IMR-90 (cell line): ENCODE results near the gene DCDC2B.

Experiments
- BHLHE40 ChIP-seq: fragments of 150-350 bp; IDR thresholded peaks from 2 replicates; pipeline ENCODE4 v1.6.1; 2016; ENCODE audit warnings: mild to moderate bottlenecking, low read depth, low read length
- POLR2A ChIP-seq: IDR thresholded peaks from 2 replicates; pipeline ENCODE4 v1.6.1; 2012; ENCODE audit warnings: mild to moderate bottlenecking, low read depth, low read length
- TF ChIP-seq, protein P1 (sequence below): conservative IDR thresholded peaks from 2 replicates; pipeline ENCODE4 v1.5.1; 2012; ENCODE audit warnings: mild to moderate bottlenecking, low read depth, low read length, improper control_type of control experiment

DNA sequence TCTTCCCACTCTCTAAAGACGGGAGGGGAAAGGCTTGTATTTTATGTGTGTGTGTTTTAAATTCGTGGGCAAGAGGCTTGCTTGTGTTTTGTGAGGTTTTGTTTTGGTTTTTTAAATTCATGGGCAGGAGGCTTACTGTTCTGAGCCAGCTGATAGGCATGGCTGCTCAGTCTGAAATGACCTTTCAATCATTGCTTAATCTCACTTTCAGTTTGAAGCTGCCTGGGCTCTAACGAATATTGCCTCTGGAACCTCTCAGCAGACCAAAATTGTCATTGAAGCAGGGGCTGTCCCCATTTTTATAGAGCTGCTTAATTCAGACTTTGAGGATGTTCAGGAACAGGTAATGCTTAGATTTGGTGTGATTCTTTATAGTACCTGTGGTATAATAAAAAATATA, 49.7 kb upstream of the DCDC2B start:
- TF ChIP-seq, protein P1, sequence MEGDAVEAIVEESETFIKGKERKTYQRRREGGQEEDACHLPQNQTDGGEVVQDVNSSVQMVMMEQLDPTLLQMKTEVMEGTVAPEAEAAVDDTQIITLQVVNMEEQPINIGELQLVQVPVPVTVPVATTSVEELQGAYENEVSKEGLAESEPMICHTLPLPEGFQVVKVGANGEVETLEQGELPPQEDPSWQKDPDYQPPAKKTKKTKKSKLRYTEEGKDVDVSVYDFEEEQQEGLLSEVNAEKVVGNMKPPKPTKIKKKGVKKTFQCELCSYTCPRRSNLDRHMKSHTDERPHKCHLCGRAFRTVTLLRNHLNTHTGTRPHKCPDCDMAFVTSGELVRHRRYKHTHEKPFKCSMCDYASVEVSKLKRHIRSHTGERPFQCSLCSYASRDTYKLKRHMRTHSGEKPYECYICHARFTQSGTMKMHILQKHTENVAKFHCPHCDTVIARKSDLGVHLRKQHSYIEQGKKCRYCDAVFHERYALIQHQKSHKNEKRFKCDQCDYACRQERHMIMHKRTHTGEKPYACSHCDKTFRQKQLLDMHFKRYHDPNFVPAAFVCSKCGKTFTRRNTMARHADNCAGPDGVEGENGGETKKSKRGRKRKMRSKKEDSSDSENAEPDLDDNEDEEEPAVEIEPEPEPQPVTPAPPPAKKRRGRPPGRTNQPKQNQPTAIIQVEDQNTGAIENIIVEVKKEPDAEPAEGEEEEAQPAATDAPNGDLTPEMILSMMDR, result no peak
- no peak for TF ChIP-seq BHLHE40
- TF ChIP-seq POLR2A, result no peak
